Measurements from ENCODE around the gene DGKE.
A peak's percentile ranks its signal among the peaks of the same experiment; 100 is the strongest.

Gene DGKE

DNA sequence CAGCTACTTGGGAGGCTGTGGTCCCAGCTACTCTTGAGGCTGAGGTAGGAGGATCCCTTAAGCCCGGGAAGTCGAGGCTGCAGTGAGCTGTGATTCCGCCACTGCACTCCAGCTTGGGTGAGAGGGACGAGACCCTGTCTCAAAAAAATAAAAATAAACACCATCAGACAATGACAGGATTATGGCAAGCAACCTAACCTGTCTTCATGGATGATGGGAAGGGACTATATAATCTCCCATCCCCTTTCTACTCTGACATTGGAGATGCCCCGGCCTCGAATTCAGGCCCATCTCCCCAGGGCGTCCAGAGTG lies 79.0 kb downstream of the DGKE start:
- H3K79me2 ChIP-seq (ENCODE audit: insufficient read depth, low read length) = peaks cover 72% of the 10 kb centered on the region

DNA sequence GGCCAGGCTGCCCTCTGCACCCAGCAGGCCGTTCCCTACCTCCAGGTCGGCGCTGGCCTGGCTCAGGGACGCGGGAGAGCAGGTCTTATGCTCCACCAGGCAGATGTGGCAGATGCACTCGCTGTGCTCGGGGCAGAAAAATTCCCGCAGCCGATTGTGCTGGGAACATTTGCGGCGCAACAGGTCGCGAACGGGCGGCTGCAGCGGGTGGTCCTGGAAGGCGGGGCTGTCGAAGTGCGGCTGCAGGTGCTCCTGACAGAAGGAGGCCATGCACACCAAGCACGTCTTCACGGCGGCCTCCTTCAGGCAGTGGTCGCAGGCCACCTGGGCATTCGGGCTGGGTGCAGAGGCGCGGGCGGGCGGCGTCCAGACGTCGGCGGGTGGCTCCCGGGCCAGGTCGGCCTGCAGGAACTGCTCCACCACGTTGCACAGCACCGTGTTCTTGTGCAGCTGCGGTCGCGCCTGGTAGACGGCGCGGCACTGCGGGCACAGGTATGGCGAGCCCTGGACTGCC lies 79.5 kb downstream of the DGKE start:
- Histone ChIP-seq H3K4me3 (ENCODE audit: low read length, poor library complexity, severe bottlenecking) (peak overlapping the region; percentile 94), H3K4me2 (ENCODE audit: low read depth, low read length, poor library complexity, severe bottlenecking) (peak overlapping the region; percentile 95), H4K20me1 (ENCODE audit: insufficient read depth, low read length, poor library complexity, severe bottlenecking) (peaks cover 42% of the 10 kb centered on the region), H3K4me1 (ENCODE audit: insufficient read depth, low read length, poor library complexity, severe bottlenecking) (peaks cover 46% of the 10 kb centered on the region), H3K9me2 (replicated peaks; ENCODE audit: low read depth, low read length) (no peaks in the 10 kb centered on the region), H3F3A (ENCODE audit: low read depth) (no peaks in the 10 kb centered on the region), H2AFZ (ENCODE audit: low read length) (peak overlapping the region; percentile 96), H3K9me3 (ENCODE audit: insufficient read depth, low read depth, low read length) (no peaks in the 10 kb centered on the region), H3K36me3 (ENCODE audit: insufficient read depth, low read length) (peaks cover 3% of the 10 kb centered on the region; the same call in 1 of the 2 replicates), H3K27me3 (ENCODE audit: insufficient read depth, low read length, poor library complexity, severe bottlenecking) (no peaks in the 10 kb centered on the region), H3K79me2 (ENCODE audit: insufficient read depth, low read length) (peaks cover 68% of the 10 kb centered on the region), H3K9ac (ENCODE audit: low read depth, low read length, poor library complexity, severe bottlenecking) (peak overlapping the region; percentile 88)
- TF ChIP-seq EZH2phosphoT487 (IDR thresholded peaks at IDR 0.05; ENCODE audit: borderline replicate concordance) = no peak
- TF ChIP-seq, protein P1, sequence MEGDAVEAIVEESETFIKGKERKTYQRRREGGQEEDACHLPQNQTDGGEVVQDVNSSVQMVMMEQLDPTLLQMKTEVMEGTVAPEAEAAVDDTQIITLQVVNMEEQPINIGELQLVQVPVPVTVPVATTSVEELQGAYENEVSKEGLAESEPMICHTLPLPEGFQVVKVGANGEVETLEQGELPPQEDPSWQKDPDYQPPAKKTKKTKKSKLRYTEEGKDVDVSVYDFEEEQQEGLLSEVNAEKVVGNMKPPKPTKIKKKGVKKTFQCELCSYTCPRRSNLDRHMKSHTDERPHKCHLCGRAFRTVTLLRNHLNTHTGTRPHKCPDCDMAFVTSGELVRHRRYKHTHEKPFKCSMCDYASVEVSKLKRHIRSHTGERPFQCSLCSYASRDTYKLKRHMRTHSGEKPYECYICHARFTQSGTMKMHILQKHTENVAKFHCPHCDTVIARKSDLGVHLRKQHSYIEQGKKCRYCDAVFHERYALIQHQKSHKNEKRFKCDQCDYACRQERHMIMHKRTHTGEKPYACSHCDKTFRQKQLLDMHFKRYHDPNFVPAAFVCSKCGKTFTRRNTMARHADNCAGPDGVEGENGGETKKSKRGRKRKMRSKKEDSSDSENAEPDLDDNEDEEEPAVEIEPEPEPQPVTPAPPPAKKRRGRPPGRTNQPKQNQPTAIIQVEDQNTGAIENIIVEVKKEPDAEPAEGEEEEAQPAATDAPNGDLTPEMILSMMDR (conservative IDR thresholded peaks at IDR 0.05; ENCODE audit: low read length) = no peak

More for the DNA sequence above, 79.0 kb downstream of the DGKE start:
- H3K9me2 ChIP-seq (replicated peaks; ENCODE audit: low read depth, low read length) = no peaks in the 10 kb centered on the region
- H3F3A ChIP-seq (ENCODE audit: low read depth) = no peaks in the 10 kb centered on the region
- H3K27me3 ChIP-seq (ENCODE audit: insufficient read depth, low read length, poor library complexity, severe bottlenecking) = no peaks in the 10 kb centered on the region
- no peaks in the 10 kb centered on the region for H3K9me3 ChIP-seq (ENCODE audit: insufficient read depth, low read depth, low read length)
- TF ChIP-seq EZH2phosphoT487 (IDR thresholded peaks at IDR 0.05; ENCODE audit: borderline replicate concordance) = no peak
- TF ChIP-seq, protein P1 (conservative IDR thresholded peaks at IDR 0.05; ENCODE audit: low read length) = no peak
- peak overlapping the region; percentile 95 for H3K4me2 ChIP-seq (ENCODE audit: low read depth, low read length, poor library complexity, severe bottlenecking)
- H3K4me1 ChIP-seq (ENCODE audit: insufficient read depth, low read length, poor library complexity, severe bottlenecking) = peaks cover 51% of the 10 kb centered on the region
- peaks cover 46% of the 10 kb centered on the region for H4K20me1 ChIP-seq (ENCODE audit: insufficient read depth, low read length, poor library complexity, severe bottlenecking)
- peak overlapping the region; percentile 88 for H3K9ac ChIP-seq (ENCODE audit: low read depth, low read length, poor library complexity, severe bottlenecking)
- peaks cover 7% of the 10 kb centered on the region; the same call in 1 of the 2 replicates for H3K36me3 ChIP-seq (ENCODE audit: insufficient read depth, low read length)
- peak overlapping the region; percentile 96; the same call in 1 of the 2 replicates for H2AFZ ChIP-seq (ENCODE audit: low read length)
- H3K4me3 ChIP-seq (ENCODE audit: low read length, poor library complexity, severe bottlenecking) = peak overlapping the region; percentile 94

DNA sequence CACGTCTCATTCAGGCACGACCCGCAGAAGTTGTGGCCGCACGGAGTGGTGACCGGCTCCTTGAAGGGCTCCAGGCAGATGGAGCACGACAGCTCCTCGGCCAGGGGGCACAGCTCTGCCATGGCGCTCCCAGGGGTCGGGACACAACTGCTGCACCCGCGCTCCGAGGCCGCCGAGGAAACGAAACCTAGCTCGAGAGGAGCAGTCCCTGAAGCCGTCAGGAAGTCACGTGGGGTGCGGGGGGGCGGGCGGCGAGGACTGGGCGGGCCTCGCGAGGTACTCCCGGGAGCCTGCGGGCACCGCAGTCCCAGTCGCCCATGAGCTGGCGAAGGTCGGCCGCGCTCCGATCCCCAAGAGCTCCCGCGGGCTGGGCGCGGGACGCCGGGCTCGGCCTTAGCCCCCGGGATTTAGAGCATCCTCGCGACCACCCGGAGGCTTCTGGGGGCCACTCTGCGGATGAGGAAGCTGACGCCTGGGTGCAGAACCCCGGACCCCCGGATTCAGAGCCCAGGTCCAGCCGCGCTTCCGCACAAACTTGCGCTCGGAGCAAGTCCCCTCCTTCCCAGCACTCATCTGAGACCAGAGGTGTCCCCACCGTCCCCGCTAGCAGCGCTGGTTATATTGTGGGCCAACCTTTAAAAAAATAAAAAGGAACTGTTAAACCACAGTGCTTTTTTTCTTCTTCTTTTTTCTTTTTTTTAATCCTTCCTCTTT lies 80.1 kb downstream of the DGKE start, which contains the start of gene TRIM25:
Gene TRIM25 (minus strand): TSS at position 183 of the 714 bp plus-strand sequence. CDS start 61 bp downstream, at position 122.
- H3K9me2 ChIP-seq (replicated peaks; ENCODE audit: low read depth, low read length) = no peaks in the 10 kb centered on the region
- TF ChIP-seq, protein P1 (conservative IDR thresholded peaks at IDR 0.05; ENCODE audit: low read length) = no peak
- TF ChIP-seq EZH2phosphoT487 (IDR thresholded peaks at IDR 0.05; ENCODE audit: borderline replicate concordance) = no peak
- peak within 1 kb of the TSS; percentile 96 for H2AFZ ChIP-seq (ENCODE audit: low read length)
- H3K4me3 ChIP-seq (ENCODE audit: low read length, poor library complexity, severe bottlenecking) = peak within 1 kb of the TSS; percentile 94
- H3K27me3 ChIP-seq (ENCODE audit: insufficient read depth, low read length, poor library complexity, severe bottlenecking) = no peaks in the 10 kb centered on the region
- H3K9ac ChIP-seq (ENCODE audit: low read depth, low read length, poor library complexity, severe bottlenecking) = peak within 1 kb of the TSS; percentile 88
- H3K4me1 ChIP-seq (ENCODE audit: insufficient read depth, low read length, poor library complexity, severe bottlenecking) = peaks cover 40% of the 10 kb centered on the region
- H3F3A ChIP-seq (ENCODE audit: low read depth) = no peaks in the 10 kb centered on the region
- peak within 1 kb of the TSS; percentile 95 for H3K4me2 ChIP-seq (ENCODE audit: low read depth, low read length, poor library complexity, severe bottlenecking)
- H3K36me3 ChIP-seq (ENCODE audit: insufficient read depth, low read length) = no peaks in the 10 kb centered on the region
- H3K79me2 ChIP-seq (ENCODE audit: insufficient read depth, low read length) = peaks cover 62% of the 10 kb centered on the region
- peaks cover 36% of the 10 kb centered on the region for H4K20me1 ChIP-seq (ENCODE audit: insufficient read depth, low read length, poor library complexity, severe bottlenecking)
- H3K9me3 ChIP-seq (ENCODE audit: insufficient read depth, low read depth, low read length) = no peaks in the 10 kb centered on the region

All from Loucy (cell line).